RWPE2 (cell line): ENCODE data around the gene PRKAG2.
A peak's percentile ranks its signal among the peaks of the same experiment; 100 is the strongest.

Experiments used
- ATAC-seq: fragments of 200-7000 bp; cut with Tn5 transposase; 3 replicates; pipeline ENCODE4 v1.9.1; 2021; ENCODE audit warnings: low read depth
- DNase-seq: peaks from one replicate; pipeline ENCODE4 v3.0.0-alpha.2; 2020; ENCODE audit warnings: low spot score
- H3K27ac ChIP-seq: fragments of 450-650 bp; 2 replicates; pipeline ENCODE4 v1.5.1; 2017; ENCODE audit warnings: mild to moderate bottlenecking; ENCODE audit not compliant: poor library complexity, severe bottlenecking
- H3K27me3 ChIP-seq: fragments of 250-450 bp; sonication (Bioruptor Pico); 2 replicates; pipeline ENCODE4 v1.5.1; 2021; ENCODE audit warnings: mild to moderate bottlenecking, moderate library complexity; ENCODE audit not compliant: insufficient read depth, poor library complexity, severe bottlenecking
- H3K36me3 ChIP-seq: fragments of 250-450 bp; sonication (Bioruptor Pico); 2 replicates; pipeline ENCODE4 v1.5.1; 2020; ENCODE audit warnings: low read depth, mild to moderate bottlenecking, moderate library complexity
- H3K4me1 ChIP-seq: fragments of 250-450 bp; sonication (Bioruptor Pico); 2 replicates; pipeline ENCODE4 v1.5.1; 2021; ENCODE audit warnings: mild to moderate bottlenecking, moderate library complexity; ENCODE audit not compliant: insufficient read depth, poor library complexity, severe bottlenecking
- H3K4me3 ChIP-seq: fragments of 250-450 bp; sonication (Bioruptor Pico); 2 replicates; pipeline ENCODE4 v1.5.1; 2021; ENCODE audit warnings: mild to moderate bottlenecking, moderate library complexity; ENCODE audit not compliant: severe bottlenecking
- H3K9me3 ChIP-seq: fragments of 250-450 bp; sonication (Bioruptor Pico); 2 replicates; pipeline ENCODE4 v1.5.1; 2021; ENCODE audit warnings: mild to moderate bottlenecking, moderate library complexity; ENCODE audit not compliant: severe bottlenecking
- TF ChIP-seq, protein P1 (sequence below): fragments of 450-650 bp; IDR thresholded peaks from one replicate; pipeline ENCODE4 v1.5.1; 2017; ENCODE audit warnings: mild to moderate bottlenecking, moderate library complexity; ENCODE audit not compliant: poor library complexity, severe bottlenecking

The PRKAG2 gene

DNA sequence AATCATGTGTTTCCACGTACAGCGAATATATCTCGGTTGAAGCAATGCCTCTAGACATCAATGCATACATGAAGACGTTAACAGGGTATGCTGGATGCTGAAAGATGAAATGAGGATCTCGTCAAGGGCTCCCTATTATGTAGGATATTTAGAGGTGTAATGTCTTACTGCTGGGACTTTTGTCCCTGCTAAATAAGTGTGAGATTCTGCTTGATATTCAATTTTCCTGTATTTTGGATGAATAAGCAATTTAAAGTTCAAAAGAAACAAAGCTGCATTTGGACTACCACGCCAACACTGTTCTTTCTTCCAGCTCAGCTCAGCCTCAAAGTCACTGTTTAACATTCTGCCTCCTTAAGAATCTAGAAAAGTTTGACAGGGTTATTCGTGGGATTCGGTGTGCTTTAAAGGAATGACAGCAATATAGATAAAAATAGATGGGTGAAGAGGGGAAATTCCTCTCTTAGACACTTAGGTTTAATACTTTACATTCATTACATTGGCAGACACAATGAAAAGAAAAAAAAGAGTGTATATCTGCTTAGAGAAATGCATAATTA, 247.1 kb downstream of the PRKAG2 start:
- H3K27ac ChIP-seq, result peak overlapping the region; percentile 21
- H3K9me3 ChIP-seq, result no peaks in the 10 kb centered on the region
- H3K36me3 ChIP-seq, result peaks cover 46% of the 10 kb centered on the region
- ATAC-seq, result no peak
- H3K27me3 ChIP-seq, result no peaks in the 10 kb centered on the region
- H3K4me1 ChIP-seq, result peaks cover 31% of the 10 kb centered on the region
- DNase-seq, result no peak
- H3K4me3 ChIP-seq, result peak overlapping the region; percentile 98
- TF ChIP-seq, protein P1, sequence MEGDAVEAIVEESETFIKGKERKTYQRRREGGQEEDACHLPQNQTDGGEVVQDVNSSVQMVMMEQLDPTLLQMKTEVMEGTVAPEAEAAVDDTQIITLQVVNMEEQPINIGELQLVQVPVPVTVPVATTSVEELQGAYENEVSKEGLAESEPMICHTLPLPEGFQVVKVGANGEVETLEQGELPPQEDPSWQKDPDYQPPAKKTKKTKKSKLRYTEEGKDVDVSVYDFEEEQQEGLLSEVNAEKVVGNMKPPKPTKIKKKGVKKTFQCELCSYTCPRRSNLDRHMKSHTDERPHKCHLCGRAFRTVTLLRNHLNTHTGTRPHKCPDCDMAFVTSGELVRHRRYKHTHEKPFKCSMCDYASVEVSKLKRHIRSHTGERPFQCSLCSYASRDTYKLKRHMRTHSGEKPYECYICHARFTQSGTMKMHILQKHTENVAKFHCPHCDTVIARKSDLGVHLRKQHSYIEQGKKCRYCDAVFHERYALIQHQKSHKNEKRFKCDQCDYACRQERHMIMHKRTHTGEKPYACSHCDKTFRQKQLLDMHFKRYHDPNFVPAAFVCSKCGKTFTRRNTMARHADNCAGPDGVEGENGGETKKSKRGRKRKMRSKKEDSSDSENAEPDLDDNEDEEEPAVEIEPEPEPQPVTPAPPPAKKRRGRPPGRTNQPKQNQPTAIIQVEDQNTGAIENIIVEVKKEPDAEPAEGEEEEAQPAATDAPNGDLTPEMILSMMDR, result no peak

DNA sequence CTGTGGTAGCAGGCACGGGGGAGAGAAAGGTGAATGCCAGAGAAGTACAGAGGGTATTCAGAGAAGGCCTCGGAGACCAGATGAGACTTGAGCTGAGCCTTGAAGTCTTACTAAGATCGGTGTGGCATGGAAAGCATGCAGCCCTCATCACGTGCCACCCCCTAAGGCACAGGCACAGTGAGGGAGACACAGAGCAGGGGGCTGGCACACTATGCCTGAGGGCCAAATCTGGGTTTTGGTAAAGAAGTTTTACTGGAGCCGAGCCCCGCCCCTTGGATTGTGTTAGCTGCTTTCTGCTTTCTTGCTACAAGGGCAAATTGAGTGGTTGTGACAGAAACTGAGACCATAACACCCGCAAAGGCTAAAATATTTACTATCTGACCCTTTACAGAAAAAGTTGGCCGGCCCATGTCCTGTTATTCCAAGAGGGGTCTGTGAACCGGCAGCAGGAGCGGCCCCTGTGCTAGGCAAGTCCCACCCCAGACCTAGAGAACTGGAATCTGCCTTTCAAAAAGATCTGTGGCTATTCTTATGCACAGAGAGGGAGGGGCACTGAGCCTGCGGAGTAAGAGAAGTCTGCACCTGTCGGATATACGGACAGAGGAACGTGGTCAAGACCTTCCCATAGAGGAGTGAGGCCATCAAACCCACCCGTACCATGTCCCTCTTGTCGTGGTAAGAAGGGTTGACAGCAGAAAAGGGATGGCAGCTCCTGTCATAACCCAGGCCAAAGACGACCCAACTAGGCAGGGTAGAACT, 247.9 kb downstream of the PRKAG2 start:
- no peak for DNase-seq

DNA sequence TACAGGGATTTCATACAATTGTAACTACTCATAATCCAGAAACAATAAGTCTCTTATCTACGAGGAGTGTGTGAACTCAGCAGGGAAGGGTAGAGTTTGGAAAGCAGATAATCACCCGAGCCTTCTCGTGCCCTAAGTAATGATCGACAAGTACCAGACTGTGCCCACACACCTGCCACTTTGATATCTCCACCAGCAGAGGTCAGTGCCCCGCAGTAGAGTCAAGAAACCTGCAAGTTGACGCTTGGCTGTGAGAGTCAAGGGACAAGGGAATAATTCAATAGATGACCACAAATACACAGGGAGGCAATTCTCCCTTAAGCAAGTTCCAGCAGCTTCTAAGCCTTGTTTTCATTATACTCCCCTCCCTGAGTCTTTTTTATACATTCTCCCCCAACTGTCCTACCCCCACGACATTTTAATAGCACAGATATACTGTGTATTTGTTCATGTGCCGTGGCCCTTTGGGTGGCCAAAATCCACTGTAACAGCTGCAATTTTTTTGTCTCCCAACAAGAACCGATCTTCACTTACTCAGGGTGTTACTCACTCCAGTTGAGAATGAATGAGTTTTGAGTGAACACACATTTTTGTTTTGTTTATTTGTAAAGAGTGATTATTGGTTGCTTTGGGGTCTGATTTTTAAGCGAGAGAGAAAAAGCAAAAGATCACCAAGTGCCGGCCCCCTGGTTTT, 250.3 kb downstream of the PRKAG2 start:
- no peaks in the 10 kb centered on the region for H3K27me3 ChIP-seq
- H3K36me3 ChIP-seq, result peaks cover 57% of the 10 kb centered on the region
- DNase-seq (no peak), ATAC-seq (peak; percentile 44; the same call in 2 of the 3 replicates)
- no peak overlapping the region for H3K4me3 ChIP-seq
- no peaks in the 10 kb centered on the region for H3K9me3 ChIP-seq
- H3K4me1 ChIP-seq, result peaks cover 47% of the 10 kb centered on the region
- TF ChIP-seq, protein P1, result peak; percentile 53
- peak overlapping the region; percentile 4 for H3K27ac ChIP-seq

More for the DNA sequence above, 247.9 kb downstream of the PRKAG2 start:
- Histone ChIP-seq H3K36me3 (peaks cover 48% of the 10 kb centered on the region), H3K27me3 (no peaks in the 10 kb centered on the region), H3K4me3 (no peak overlapping the region), H3K4me1 (peaks cover 39% of the 10 kb centered on the region), H3K9me3 (no peaks in the 10 kb centered on the region), H3K27ac (peak overlapping the region; percentile 21)
- ATAC-seq, result no peak
- TF ChIP-seq, protein P1, result no peak

DNA sequence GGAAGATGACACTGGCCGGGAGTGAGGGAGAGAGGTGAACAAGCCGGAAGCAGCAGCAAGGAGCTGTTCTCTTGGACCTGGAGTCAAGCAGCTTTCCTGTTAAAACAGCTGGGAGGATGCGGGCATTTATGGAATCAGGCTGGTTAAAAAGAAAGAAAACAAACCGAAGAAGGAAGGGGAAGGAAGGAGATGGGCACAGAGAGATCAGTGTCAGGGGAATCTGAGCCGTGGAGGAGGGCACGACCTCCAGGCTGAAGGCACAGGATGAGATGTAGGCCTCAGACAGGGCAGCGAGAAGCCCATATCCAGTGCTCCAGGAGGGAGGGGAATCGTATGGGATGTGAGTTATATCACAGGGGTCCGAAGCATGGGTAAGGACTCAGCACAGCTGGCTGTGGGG, 251.3 kb downstream of the PRKAG2 start:
- Histone ChIP-seq H3K9me3 (no peaks in the 10 kb centered on the region), H3K4me3 (no peak overlapping the region), H3K36me3 (peaks cover 58% of the 10 kb centered on the region), H3K27me3 (no peaks in the 10 kb centered on the region), H3K27ac (peak overlapping the region; percentile 86), H3K4me1 (peaks cover 44% of the 10 kb centered on the region)
- TF ChIP-seq, protein P1, result no peak
- ATAC-seq, result no peak
- no peak for DNase-seq
